Posterior cingulate gyrus (tissue), 11 donors: ENCODE measurements around the gene HIRA.
A peak's percentile ranks its signal among the peaks of the same experiment; 100 is the strongest.

Source experiments
- DNase-seq, 10 donors: peaks; one replicate each; pipeline versions ENCODE4 v3.0.0 to v3.0.0-alpha.2; 2020 to 2021; ENCODE audit warnings: mixed read lengths in 3 of 10
- intact Hi-C: fragments of 100-400 bp; cut with DNase I; formaldehyde crosslinking; loops from one replicate; pipeline ENCODE4 v1.15.1; 2023

HIRA gene

DNA sequence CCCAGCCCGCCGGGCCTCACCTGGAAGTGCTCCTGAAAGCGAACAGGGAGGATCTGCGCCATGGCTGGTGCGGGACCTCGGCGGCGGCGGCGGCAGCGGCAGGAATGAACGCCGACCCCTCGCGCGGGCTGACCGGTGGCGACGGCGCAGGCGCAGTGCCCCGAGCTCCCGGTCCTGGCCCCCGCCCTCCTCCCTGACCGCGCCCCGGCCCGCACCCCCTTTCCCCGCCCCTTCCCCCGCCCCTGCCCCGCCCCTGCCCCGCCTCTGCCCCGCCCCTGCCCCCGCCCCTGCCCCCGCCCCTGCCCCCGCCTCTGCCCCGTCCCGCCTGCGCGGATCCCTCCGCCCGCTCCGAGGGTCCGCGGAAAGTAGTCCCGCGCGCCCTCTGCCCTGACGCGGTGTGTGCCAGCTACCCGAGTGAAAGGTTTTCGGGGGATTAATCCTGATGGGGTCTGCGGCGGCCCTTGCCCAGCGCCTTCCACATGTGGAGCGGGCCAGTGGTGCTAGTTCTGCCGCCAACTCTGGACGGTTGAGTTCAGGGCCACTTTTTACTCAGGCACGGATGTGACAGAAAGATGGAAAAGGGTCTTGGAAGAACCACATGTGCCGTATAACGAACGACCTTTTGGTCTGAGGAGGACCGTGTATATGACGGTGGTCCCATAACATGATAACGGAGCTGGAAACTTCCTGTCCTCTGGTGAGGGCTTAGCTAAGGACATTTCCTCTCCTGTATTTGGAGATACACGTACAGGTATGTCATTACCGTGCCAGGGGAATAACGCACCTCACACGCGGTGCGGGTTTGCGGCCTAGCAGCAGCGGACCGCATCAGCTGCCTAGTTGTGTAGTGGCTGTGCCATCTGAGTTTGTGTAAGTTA lies 139.7 kb downstream of the HIRA start, which contains the start of gene CLTCL1:
CLTCL1 (minus strand) TSS at position 140 of the 878 bp plus-strand sequence; CDS start at position 62, 78 bp downstream.
- intact Hi-C loops, result loop anchor here (2.0 to 5.0 kb wide), 2 partner anchors 113 to 140 kb away; partner anchors contain the start of genes HIRA, MRPL40 and SLC25A1
- DNase-seq, result peak; percentile 56 to 96 (median 72)

DNA sequence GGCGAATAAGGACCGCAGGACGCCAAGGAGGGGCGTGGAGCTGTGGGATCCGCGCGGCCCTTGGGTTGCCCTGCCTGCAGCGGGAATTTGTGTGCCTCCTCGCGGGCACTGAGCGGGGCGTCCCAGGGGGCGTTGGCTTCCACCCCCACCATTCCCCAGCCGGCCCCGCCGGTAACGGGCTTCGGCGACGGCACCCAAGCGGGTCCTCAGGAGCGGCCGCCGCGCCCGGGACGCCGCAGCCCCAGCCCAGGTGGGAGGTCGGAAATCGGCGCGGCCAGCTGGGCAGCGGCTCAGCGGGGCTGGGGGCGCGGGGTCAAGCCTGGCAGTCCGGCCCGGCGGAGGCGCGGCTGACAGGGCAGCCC lies 140.3 kb downstream of the HIRA start:
- peak in 1 of 10 donors; percentile 26 for DNase-seq
- intact Hi-C loops, result loop anchor here (2.0 to 5.0 kb wide), 2 partner anchors 112 to 141 kb away; partner anchors contain the start of genes HIRA, MRPL40 and SLC25A1

DNA sequence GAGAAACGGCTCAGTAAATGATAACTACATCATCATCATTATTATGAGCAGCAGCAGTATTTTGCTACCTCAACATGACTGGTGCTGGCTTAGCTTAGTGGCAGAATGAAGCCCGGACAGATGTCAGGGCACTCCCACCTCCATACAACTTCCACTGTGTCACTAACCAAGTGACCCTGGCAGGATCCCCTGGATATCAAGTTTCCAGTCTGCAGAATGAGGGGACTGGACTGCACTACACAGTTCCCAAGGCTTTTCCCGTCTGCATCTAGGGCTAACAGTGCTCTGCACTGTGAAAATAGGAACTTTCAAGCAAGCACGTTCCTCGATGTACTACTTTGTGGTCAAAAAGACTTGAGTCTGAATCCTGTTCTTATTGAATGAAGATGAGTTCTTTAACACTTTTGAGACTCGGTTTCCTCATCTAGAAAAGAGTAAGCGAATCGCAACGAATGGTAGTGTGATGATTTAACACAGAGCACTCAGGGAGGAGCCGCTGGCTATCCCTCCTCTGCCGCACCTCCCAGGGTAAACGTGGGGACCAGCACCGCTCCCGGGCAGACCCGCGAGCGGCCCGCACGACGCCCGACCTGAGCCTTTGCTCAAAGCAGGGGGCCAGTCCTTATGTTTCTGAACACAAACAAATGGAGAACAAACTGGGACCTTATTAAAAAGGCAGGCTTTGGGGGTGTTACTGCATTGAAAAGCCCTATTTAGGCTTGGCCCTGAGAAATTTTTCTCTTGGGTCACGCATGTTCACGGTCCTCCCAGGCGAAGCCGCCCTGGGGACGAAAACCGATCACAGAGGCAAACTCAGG lies 140.9 kb downstream of the HIRA start:
- DNase-seq, result no peak
- intact Hi-C loops, result loop anchor here (2.0 to 5.0 kb wide), 2 partner anchors 112 to 142 kb away; partner anchors contain the start of genes HIRA, MRPL40 and SLC25A1

DNA sequence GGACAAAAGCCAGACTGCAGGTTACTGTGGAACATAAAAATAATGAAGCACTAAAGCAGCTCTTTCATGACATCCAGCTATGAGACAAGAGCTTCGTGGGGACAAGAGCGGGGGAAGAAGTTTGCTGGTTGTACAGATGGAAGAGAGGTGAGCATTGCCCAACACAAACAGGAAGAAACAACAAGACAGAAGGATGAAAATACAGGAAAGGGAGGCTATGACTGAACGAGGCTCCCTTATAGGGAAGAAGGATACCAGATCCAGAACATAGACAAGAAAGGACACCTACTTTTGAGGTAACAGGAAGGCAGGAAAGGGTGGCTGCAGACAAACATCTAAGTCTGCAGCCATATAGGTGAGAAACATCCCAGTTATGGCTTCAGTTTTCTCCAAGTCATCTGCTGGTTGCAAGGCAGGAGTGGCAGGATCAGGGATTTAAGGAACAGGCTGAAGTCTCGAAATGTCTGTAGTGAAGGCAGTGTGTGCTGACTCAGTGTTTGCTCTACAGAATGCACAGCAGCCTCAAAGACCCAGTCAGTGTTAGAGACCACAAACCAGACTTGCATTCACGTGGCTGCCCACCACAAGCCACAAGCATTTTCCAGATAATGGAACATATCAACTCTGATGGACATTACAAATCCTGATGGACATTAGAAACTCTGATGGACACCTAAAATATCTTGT lies 141.9 kb downstream of the HIRA start:
- DNase-seq, result no peak
- intact Hi-C loops, result loop anchor here (2.0 to 10.0 kb wide), 3 partner anchors 55 to 143 kb away; partner anchors contain the start of genes HIRA, MRPL40 and SLC25A1

DNA sequence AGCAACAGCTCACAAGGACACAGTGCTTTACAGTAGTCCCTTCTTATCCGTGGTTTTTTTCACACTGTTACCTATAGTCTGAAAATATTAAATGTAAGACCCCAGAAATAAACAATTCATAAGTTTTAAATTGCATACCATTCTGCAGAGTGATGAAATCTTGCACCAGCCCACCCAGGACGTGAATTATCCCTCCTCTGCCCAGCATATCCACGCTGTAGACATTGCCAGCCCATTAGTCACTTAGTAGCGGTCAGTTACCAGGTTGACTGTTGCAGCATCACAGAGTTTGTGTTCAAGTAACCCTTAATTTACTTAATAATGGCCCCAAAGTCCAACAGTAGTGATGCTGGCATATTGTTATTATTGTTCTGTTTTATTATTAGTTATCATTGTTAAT lies 143.6 kb downstream of the HIRA start:
- no peak for DNase-seq

DNA sequence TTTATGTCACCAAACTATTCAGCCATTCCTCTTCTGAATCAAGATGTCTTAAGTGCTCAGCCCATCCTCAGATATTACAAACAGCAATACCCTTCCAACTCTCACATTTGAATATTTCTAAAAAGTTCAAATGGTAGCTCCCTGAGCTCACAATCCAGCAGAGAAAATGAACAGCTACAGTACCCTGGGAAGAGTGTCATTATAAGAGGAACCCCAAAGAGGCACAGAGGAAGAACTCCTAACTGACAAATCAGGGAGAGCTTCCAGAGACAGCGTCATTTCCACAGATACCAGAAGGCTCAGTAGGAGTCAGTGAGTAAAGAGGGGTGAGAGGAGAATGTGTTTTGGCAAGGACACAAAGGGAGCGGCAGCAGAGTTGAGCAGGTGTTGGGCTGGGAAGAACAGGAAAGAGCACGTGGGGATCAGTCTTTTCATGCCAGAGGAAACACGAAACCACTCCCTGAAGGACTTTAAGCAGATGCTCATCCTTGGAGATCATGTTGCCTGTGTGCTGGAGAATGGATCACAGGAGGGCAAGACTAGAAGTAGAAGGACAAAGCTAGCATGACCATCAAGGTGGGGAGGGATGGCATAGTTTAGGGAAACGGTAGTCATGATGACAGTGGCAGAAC lies 144.3 kb downstream of the HIRA start:
- intact Hi-C loops, result loop anchor here (10.0 kb wide), 1 partner anchor 52 kb away; no protein-coding TSS in a partner anchor

More for the DNA sequence above, 143.6 kb downstream of the HIRA start:
- intact Hi-C loops, result loop anchor here (10.0 kb wide), 1 partner anchor 53 kb away; no protein-coding TSS in a partner anchor

DNA sequence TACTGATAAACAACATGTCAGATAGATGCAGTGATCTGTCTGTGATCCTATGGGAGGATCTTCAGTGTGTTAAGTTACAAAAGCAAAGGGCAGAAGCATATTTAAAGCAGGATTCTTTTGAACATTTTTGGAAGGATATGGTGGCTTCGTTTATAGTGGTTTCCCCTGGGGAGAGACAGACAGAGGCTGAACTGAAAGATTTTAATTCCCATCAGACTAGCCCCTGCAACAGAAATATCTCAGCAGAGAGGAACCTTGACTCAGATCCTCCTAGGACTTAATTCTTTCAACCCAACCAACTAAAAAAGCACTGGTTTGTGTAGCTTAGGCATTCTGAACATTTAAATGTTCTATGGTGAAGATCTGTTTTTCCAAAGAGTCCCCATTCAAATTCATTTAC lies 145.7 kb downstream of the HIRA start:
- no peak for DNase-seq
- intact Hi-C loops, result loop anchor here (10.0 kb wide), 1 partner anchor 51 kb away; no protein-coding TSS in a partner anchor

More for the DNA sequence above, 144.3 kb downstream of the HIRA start:
- no peak for DNase-seq
